ENCODE data around the gene MITD1. TPM values are rescaled to one million over a fixed set of nuclear protein-coding genes. Genes with fewer than 3 reads are reported as not detected.
"Not testable (repeated sequence)": the region's sequence is repeated elsewhere in the genome, so short reads cannot be mapped to it uniquely, and the experiment has no call there.

The MITD1 gene
- total RNA-seq, 4 donors from 2014 or later = 20.0 to 59.5 (median 27.9) TPM

- TF ChIP-seq POLR2AphosphoS5 (IDR thresholded peaks at IDR 0.05) = no peak
- TF ChIP-seq EP300 (IDR thresholded peaks at IDR 0.05) = no peak
- TF ChIP-seq CTCF (IDR thresholded peaks at IDR 0.05) = no peak
- no peak for TF ChIP-seq POLR2A (IDR thresholded peaks at IDR 0.05)
- DNase-seq (ENCODE audit: low spot score in 2 of 2) = no peak
- WGBS = 92% methylated on average over 4 of the region's 4 CpGs
- Histone ChIP-seq H3K27me3 (no peaks in the 10 kb centered on the region), H3K4me1 (no peaks in the 10 kb centered on the region), H3K4me3 (no peak overlapping the region), H3K9me3 (peaks cover 4% of the 10 kb centered on the region), H3K27ac (no peak overlapping the region), H3K36me3 (peaks cover 11% of the 10 kb centered on the region)
Observed at GRCh38 chr2:99201959-99202678, 21.3 kb upstream of the MITD1 start.

- TF ChIP-seq CTCF (IDR thresholded peaks at IDR 0.05) (no peak), EP300 (IDR thresholded peaks at IDR 0.05) (no peak), POLR2AphosphoS5 (IDR thresholded peaks at IDR 0.05) (no peak), POLR2A (IDR thresholded peaks at IDR 0.05) (no peak)
- no peaks in the 10 kb centered on the region for H3K4me1 ChIP-seq
- no peak overlapping the region for H3K27ac ChIP-seq
- H3K4me3 ChIP-seq = no peak overlapping the region
- peaks cover under 1% of the 10 kb centered on the region for H3K9me3 ChIP-seq
- H3K36me3 ChIP-seq = peaks cover 30% of the 10 kb centered on the region
- WGBS = 92% methylated on average over 7 of the region's 7 CpGs
- no peaks in the 10 kb centered on the region for H3K27me3 ChIP-seq
- no peak for DNase-seq (ENCODE audit: low spot score in 2 of 2)
Observed at GRCh38 chr2:99200076-99200800, 19.4 kb upstream of the MITD1 start.

- no peak for DNase-seq (ENCODE audit: low spot score in 2 of 2)
- Histone ChIP-seq H3K27me3 (no peaks in the 10 kb centered on the region), H3K36me3 (peaks cover 31% of the 10 kb centered on the region), H3K9me3 (no peaks in the 10 kb centered on the region), H3K4me1 (no peaks in the 10 kb centered on the region), H3K27ac (peak overlapping the region; percentile 5), H3K4me3 (no peak overlapping the region)
- 65% methylated on average over 6 of the region's 6 CpGs for WGBS
- no peak for TF ChIP-seq POLR2A (IDR thresholded peaks at IDR 0.05)
- TF ChIP-seq CTCF (IDR thresholded peaks at IDR 0.05) = no peak
- no peak for TF ChIP-seq POLR2AphosphoS5 (IDR thresholded peaks at IDR 0.05)
- TF ChIP-seq EP300 (IDR thresholded peaks at IDR 0.05) = no peak
Observed at GRCh38 chr2:99198103-99198841, 17.4 kb upstream of the MITD1 start.

DNA sequence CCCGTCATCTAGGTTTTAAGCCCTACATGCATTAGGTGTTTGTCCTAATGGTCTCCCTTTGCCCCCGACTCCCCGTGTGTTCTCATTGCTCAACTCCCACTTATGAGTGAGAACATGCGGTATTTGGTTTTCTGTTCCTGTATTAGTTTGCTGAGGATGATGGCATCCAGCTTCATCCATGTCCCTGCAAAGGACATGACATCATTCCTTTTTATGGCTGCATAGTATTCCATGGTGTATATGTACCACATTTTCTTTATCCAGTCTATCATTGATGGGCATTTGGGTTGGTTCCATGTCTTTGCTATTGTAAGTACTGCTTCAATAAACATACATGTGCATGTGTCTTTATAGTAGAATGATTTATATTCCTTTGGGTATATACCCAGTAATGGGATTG, 11.5 kb upstream of the MITD1 start:
- not testable (repeated sequence) for H3K4me1 ChIP-seq; DNase-seq (ENCODE audit: low spot score in 2 of 2); H3K27ac ChIP-seq; H3K4me3 ChIP-seq; H3K9me3 ChIP-seq; H3K27me3 ChIP-seq
- peaks cover 69% of the 10 kb centered on the region for H3K36me3 ChIP-seq
- WGBS = 98% methylated on average over 4 of the region's 4 CpGs

DNA sequence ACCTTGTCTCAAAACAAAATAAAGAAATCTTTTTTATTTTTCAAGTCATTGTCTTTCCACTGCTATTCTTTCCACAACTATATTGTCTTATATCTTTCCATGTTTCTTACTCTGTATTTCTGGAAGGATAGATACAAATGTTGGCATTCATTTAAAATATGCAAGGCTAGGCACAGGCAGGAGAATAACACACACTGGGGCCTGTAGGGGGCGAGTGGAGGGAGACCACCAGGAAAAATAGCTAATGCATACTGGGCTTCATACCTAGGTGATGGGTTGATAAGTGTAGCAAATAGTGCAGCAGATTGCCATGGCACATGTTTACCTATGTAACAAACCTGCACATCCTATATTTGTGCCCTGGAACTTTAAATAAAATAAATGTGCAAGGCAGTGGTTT, 9.7 kb upstream of the MITD1 start:
- WGBS = 80% methylated on average over 1 of the region's 1 CpG
- Histone ChIP-seq H3K4me3 (no peak overlapping the region), H3K9me3 (no peaks in the 10 kb centered on the region), H3K27ac (no peak overlapping the region), H3K27me3 (no peaks in the 10 kb centered on the region), H3K4me1 (no peaks in the 10 kb centered on the region), H3K36me3 (peaks cover 58% of the 10 kb centered on the region)
- no peak for DNase-seq (ENCODE audit: low spot score in 2 of 2)
- TF ChIP-seq POLR2A (IDR thresholded peaks at IDR 0.05) (no peak), EP300 (IDR thresholded peaks at IDR 0.05) (no peak), POLR2AphosphoS5 (IDR thresholded peaks at IDR 0.05) (no peak)

DNA sequence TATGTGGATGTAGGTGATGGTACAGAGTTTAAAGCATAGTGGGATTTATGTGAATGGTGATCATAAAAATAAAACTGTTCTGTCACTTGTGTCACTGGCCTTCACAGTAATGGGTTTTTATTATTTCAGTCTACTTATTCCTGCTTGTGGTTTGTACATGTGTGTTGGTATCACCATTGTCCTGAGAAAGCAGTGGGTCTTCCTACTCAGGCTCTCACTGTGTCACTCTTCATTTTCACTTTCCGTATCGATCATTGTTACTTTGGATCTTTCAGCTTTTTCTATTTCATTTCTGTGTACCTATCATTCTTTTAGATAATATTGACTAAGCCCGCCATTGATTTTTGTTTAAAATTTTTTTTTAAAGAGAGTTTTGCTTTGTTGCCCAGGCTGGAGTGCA, 7.5 kb upstream of the MITD1 start:
- H3K4me1 ChIP-seq = no peaks in the 10 kb centered on the region
- H3K9me3 ChIP-seq = no peaks in the 10 kb centered on the region
- no peaks in the 10 kb centered on the region for H3K27me3 ChIP-seq
- WGBS = 98% methylated on average over 3 of the region's 3 CpGs
- H3K27ac ChIP-seq = no peak overlapping the region
- no peak for DNase-seq (ENCODE audit: low spot score in 2 of 2)
- peaks cover 53% of the 10 kb centered on the region for H3K36me3 ChIP-seq
- no peak overlapping the region for H3K4me3 ChIP-seq
- TF ChIP-seq POLR2AphosphoS5 (IDR thresholded peaks at IDR 0.05) = no peak
- TF ChIP-seq POLR2A (IDR thresholded peaks at IDR 0.05) = no peak
